Measurements from ENCODE around the gene IMMT. TPM values are rescaled to one million over a fixed set of nuclear protein-coding genes. Genes with fewer than 3 reads are reported as not detected.
"Not testable (repeated sequence)": the region's sequence is repeated elsewhere in the genome, so short reads cannot be mapped to it uniquely, and the experiment has no call there.

The IMMT gene
- total RNA-seq, 1 donor from 2014 or later: 70.1 TPM

- Mint-ChIP-seq H3K4me1 (ENCODE audit: low read depth) (peaks cover 38% of the 10 kb centered on the region), H3K36me3 (ENCODE audit: low read depth) (peaks cover 4% of the 10 kb centered on the region), H3K9me3 (ENCODE audit: low read depth) (no peaks in the 10 kb centered on the region), H3K27ac (ENCODE audit: unreplicated experiment) (peak overlapping the region; percentile 13), H3K4me3 (ENCODE audit: unreplicated experiment) (no peak overlapping the region), H3K27me3 (ENCODE audit: low read depth) (no peaks in the 10 kb centered on the region)
- TF ChIP-seq CTCF (IDR thresholded peaks at IDR 0.05): peak; percentile 34
- no peak for DNase-seq (ENCODE audit: low spot score)
Observed at GRCh38 chr2:86201671-86202335, 6.5 kb upstream of the IMMT start.

- H3K4me1 Mint-ChIP-seq (ENCODE audit: low read depth): peaks cover 48% of the 10 kb centered on the region
- peak overlapping the region; percentile 14 for H3K4me3 Mint-ChIP-seq (ENCODE audit: unreplicated experiment)
- not testable (repeated sequence) for H3K36me3 Mint-ChIP-seq (ENCODE audit: low read depth); DNase-seq (ENCODE audit: low spot score); H3K27ac Mint-ChIP-seq (ENCODE audit: unreplicated experiment); H3K9me3 Mint-ChIP-seq (ENCODE audit: low read depth); H3K27me3 Mint-ChIP-seq (ENCODE audit: low read depth)
Observed at GRCh38 chr2:86200564-86200963, 5.3 kb upstream of the IMMT start.

GRCh38 chr2:86199834-86200177 lies 4.5 kb upstream of the IMMT start:
- Mint-ChIP-seq H3K4me3 (ENCODE audit: unreplicated experiment) (peak overlapping the region; percentile 91), H3K4me1 (ENCODE audit: low read depth) (peaks cover 51% of the 10 kb centered on the region), H3K9me3 (ENCODE audit: low read depth) (no peaks in the 10 kb centered on the region), H3K27ac (ENCODE audit: unreplicated experiment) (peak overlapping the region; percentile 92), H3K27me3 (ENCODE audit: low read depth) (no peaks in the 10 kb centered on the region), H3K36me3 (ENCODE audit: low read depth) (no peaks in the 10 kb centered on the region)
- DNase-seq (ENCODE audit: low spot score): no peak
- TF ChIP-seq CTCF (IDR thresholded peaks at IDR 0.05): no peak

- no peak for DNase-seq (ENCODE audit: low spot score)
- Mint-ChIP-seq H3K27ac (ENCODE audit: unreplicated experiment) (peak overlapping the region; percentile 93), H3K4me3 (ENCODE audit: unreplicated experiment) (peak overlapping the region; percentile 82), H3K4me1 (ENCODE audit: low read depth) (peaks cover 58% of the 10 kb centered on the region), H3K9me3 (ENCODE audit: low read depth) (no peaks in the 10 kb centered on the region), H3K36me3 (ENCODE audit: low read depth) (no peaks in the 10 kb centered on the region), H3K27me3 (ENCODE audit: low read depth) (no peaks in the 10 kb centered on the region)
- TF ChIP-seq CTCF (IDR thresholded peaks at IDR 0.05): no peak
Observed at GRCh38 chr2:86195808-86196387, 636 bp upstream of the IMMT start.

GRCh38 chr2:86194751-86195054 lies 559 bp downstream of the IMMT start:
- H3K36me3 Mint-ChIP-seq (ENCODE audit: low read depth): peaks cover 2% of the 10 kb centered on the region
- no peaks in the 10 kb centered on the region for H3K9me3 Mint-ChIP-seq (ENCODE audit: low read depth)
- H3K27me3 Mint-ChIP-seq (ENCODE audit: low read depth): no peaks in the 10 kb centered on the region

More at GRCh38 chr2:86194751-86195054, 559 bp downstream of the IMMT start:
- DNase-seq (ENCODE audit: low spot score): no peak
- TF ChIP-seq CTCF (IDR thresholded peaks at IDR 0.05): no peak
- Mint-ChIP-seq H3K4me1 (ENCODE audit: low read depth) (peaks cover 56% of the 10 kb centered on the region), H3K4me3 (ENCODE audit: unreplicated experiment) (peak overlapping the region; percentile 82), H3K27ac (ENCODE audit: unreplicated experiment) (peak overlapping the region; percentile 93)

Measured in chondrocyte (in vitro differentiated cells).